ENCODE results near the gene TRIM64C. TPM values are rescaled to one million over a fixed set of nuclear protein-coding genes. Genes with fewer than 3 reads are reported as not detected.
"Not testable (repeated sequence)": the region's sequence is repeated elsewhere in the genome, so short reads cannot be mapped to it uniquely, and the experiment has no call there.

The TRIM64C gene, protein sequence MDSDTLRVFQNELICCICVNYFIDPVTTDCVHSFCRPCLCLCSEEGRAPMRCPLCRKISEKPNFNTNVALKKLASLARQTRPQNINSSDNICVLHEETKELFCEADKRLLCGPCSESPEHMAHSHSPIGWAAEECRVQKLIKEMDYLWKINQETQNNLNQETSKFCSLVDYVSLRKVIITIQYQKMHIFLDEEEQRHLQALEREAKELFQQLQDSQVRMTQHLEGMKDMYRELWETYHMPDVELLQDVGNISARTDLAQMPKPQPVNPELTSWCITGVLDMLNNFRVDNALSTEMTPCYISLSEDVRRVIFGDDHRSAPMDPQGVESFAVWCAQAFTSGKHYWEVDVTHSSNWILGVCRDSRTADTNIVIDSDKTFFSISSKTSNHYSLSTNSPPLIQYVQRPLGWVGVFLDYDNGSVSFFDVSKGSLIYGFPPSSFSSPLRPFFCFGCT
- not detected in 2 replicates for total RNA-seq

- intact Hi-C loops (cut with micrococcal nuclease) = not testable (repeated sequence)
These were observed at the start of gene TRIM64C for GRCh38 chr11:49059012-49059411. TRIM64C (minus strand) TSS chr11:49059112; CDS start chr11:49059112, 0 bp downstream.

DNA sequence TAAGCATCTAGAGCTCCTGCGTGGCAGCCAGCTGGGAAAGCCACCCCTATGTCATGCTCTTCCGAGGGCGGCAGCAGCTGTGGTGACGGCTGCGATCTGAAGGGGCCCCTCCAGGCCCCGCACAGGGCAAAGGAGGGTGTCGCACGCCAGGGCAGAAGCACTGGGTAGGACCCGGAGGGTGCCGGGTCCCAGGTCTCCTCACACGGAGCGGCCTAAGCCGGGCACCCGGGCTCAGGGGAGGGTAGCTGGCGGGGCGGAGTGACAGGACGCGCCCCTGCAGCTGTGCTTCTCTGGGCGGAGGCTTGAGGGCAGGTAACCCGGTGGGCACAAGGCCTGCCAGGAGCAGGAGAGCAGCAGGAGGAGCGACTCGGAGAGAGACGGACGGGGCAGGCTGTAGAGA, 43.4 kb upstream of the TRIM64C start:
- intact Hi-C loops (cut with micrococcal nuclease) = not testable (repeated sequence)

GRCh38 chr11:49069897-49070296, 11.0 kb upstream of the TRIM64C start:
- intact Hi-C loops (cut with micrococcal nuclease) = not testable (repeated sequence)

- intact Hi-C loops (cut with micrococcal nuclease) = not testable (repeated sequence)
These were observed 9.1 kb downstream of the TRIM64C start for GRCh38 chr11:49049821-49050220.

GRCh38 chr11:49048229-49048628, 10.7 kb downstream of the TRIM64C start:
- intact Hi-C loops (cut with micrococcal nuclease) = not testable (repeated sequence)

- intact Hi-C loops (cut with micrococcal nuclease) = not testable (repeated sequence)
These were observed 30.4 kb downstream of the TRIM64C start, which contains the start of gene TRIM49B for GRCh38 chr11:49028523-49028922. TRIM49B (plus strand) TSS chr11:49028823; CDS start chr11:49031600, 2,777 bp downstream.

Other genes starting within 250 kb of the TRIM64C start
- gene TRIM51G, start 75.2 kb downstream of the TRIM64C start, total RNA-seq = not detected in 2 replicates
- gene TRIM49B, start 30.3 kb downstream of the TRIM64C start, total RNA-seq = not detected in 2 replicates
- not detected in 2 replicates for gene FOLH1, start 149.5 kb upstream of the TRIM64C start, total RNA-seq

All from T-helper 2 cell treated with Interferon-gamma antibody and Interleukin-4, amounts not matched to agents 100 ng/mL and 5 ng/mL, for 36 hours (primary cell).